ENCODE measurements around the gene ANGPTL8.

Gene ANGPTL8

DNA sequence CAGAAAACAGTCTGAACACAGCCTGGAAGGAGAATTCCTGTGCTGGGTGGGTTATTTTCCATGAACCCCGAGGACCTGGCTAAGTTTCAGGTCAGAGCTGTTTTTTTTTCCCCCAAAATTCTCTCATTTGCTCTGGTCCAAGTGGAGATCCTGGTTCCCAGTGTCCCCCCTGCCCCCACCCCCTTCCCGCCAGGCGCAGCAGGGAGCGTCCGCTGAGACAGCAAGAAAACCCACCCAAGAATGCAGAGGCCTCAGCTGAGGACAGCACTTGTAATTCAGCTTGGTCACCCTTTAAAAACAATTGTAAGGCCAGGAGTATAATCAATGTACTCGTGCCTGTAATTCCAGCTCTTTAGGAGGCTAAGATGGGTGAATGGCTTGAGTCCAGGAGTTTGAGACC, 45.1 kb downstream of the ANGPTL8 start:
- H3K27me3 ChIP-seq (ENCODE audit: insufficient read depth, low read length): no peaks in the 10 kb centered on the region
- H3K4me1 ChIP-seq (ENCODE audit: insufficient read depth, low read length): peaks cover under 1% of the 10 kb centered on the region
- no peaks in the 10 kb centered on the region for H3K9me3 ChIP-seq (ENCODE audit: low read length)

DNA sequence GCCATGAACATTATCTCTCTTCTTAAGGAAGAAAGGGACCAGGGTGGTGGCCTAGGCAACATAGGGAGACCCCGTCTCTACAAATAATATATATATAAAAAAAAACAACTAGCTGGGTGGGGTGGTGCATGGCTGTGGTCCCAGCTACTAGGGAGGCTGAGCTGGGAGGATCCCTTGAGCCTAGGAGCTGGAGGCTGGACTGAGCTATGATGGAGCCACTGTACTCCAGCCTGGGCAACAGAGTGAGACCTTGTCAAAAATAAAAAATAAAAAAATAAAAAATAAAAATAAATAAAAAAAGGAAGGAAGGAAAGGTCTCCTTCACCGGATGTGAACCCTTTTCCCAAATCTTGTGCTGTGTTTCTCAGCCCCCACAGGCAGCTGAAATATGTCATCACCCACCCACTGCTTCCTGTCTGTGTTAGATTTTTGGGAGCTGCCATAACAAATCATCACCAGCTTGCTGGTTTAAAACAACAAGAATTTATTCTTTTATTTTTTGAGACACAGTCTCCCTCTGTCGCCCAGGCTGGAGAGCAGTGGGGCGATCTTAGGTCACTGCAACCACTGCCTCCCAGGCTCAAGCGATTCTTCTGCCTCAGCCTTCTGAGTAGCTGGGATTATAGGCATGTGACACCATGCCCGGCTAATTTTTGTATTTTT, 47.0 kb downstream of the ANGPTL8 start:
- Histone ChIP-seq H3K4me3 (ENCODE audit: low read length) (no peak overlapping the region), H3K27me3 (ENCODE audit: insufficient read depth, low read length) (no peaks in the 10 kb centered on the region), H3K4me1 (ENCODE audit: insufficient read depth, low read length) (no peaks in the 10 kb centered on the region), H2AFZ (ENCODE audit: low read depth, low read length) (no peak overlapping the region), H3K9me3 (ENCODE audit: low read length) (no peaks in the 10 kb centered on the region), H3K36me3 (ENCODE audit: insufficient read depth, low read length) (no peaks in the 10 kb centered on the region)

More for the DNA sequence above, 45.1 kb downstream of the ANGPTL8 start:
- no peak overlapping the region for H2AFZ ChIP-seq (ENCODE audit: low read depth, low read length)
- H3K36me3 ChIP-seq (ENCODE audit: insufficient read depth, low read length): no peaks in the 10 kb centered on the region
- no peak overlapping the region for H3K4me3 ChIP-seq (ENCODE audit: low read length)

DNA sequence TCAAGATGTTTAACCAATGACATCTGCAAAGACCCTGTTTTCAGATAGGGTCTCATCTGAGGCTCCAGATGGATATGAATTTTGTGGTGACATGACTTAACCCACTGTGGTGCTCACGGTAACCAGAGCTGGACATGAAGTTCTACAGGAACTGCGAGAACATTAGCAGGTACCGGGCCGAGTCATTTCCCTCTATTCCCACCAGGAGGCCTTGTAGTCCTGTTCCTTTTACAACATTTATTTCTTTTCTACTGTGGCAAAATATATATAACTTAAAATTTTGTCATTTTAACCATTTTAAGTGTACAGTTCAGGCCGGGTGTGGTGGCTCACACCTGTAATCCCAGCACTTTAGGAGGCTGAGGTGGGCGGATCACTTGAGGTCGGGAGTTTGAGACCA, 48.9 kb downstream of the ANGPTL8 start:
- no peaks in the 10 kb centered on the region for H3K4me1 ChIP-seq (ENCODE audit: insufficient read depth, low read length)
- H3K36me3 ChIP-seq (ENCODE audit: insufficient read depth, low read length): no peaks in the 10 kb centered on the region
- H3K9me3 ChIP-seq (ENCODE audit: low read length): no peaks in the 10 kb centered on the region
- H3K27me3 ChIP-seq (ENCODE audit: insufficient read depth, low read length): no peaks in the 10 kb centered on the region
- no peak overlapping the region for H3K4me3 ChIP-seq (ENCODE audit: low read length)
- no peak overlapping the region for H2AFZ ChIP-seq (ENCODE audit: low read depth, low read length)

GRCh38 chr19:11290256-11290655, 50.8 kb downstream of the ANGPTL8 start:
- Histone ChIP-seq H3K4me3 (ENCODE audit: low read length) (no peak overlapping the region), H3K36me3 (ENCODE audit: insufficient read depth, low read length) (no peaks in the 10 kb centered on the region), H3K4me1 (ENCODE audit: insufficient read depth, low read length) (peaks cover 4% of the 10 kb centered on the region), H3K9me3 (ENCODE audit: low read length) (no peaks in the 10 kb centered on the region), H3K27me3 (ENCODE audit: insufficient read depth, low read length) (no peaks in the 10 kb centered on the region), H2AFZ (ENCODE audit: low read depth, low read length) (no peak overlapping the region)

- H3K9me3 ChIP-seq (ENCODE audit: low read length): no peaks in the 10 kb centered on the region
- no peak overlapping the region for H2AFZ ChIP-seq (ENCODE audit: low read depth, low read length)
- H3K4me1 ChIP-seq (ENCODE audit: insufficient read depth, low read length): peaks cover 4% of the 10 kb centered on the region
- no peak overlapping the region for H3K4me3 ChIP-seq (ENCODE audit: low read length)
- no peaks in the 10 kb centered on the region for H3K36me3 ChIP-seq (ENCODE audit: insufficient read depth, low read length)
- H3K27me3 ChIP-seq (ENCODE audit: insufficient read depth, low read length): no peaks in the 10 kb centered on the region
Observed at GRCh38 chr19:11291415-11291814, 52.0 kb downstream of the ANGPTL8 start.
